Smooth muscle cell (in vitro differentiated cells): Measurements from ENCODE around the gene CYP26A1. TPM values are rescaled to one million over a fixed set of nuclear protein-coding genes. Genes with fewer than 3 reads are reported as not detected.
A peak's percentile ranks its signal among the peaks of the same experiment; 100 is the strongest.

ENCODE experiments used
- DNase-seq: peaks from one replicate; lab custom pipeline; 2025; ENCODE audit not compliant: unreplicated experiment; lab: John Stamatoyannopoulos, UW
- H2AFZ ChIP-seq: fragments of 200-600 bp; sonication (generic); 2 replicates; pipeline ENCODE4 v1.6.0; 2016; ENCODE audit warnings: antibody characterized with exemption, low read depth, mild to moderate bottlenecking
- H3F3A ChIP-seq: fragments of 200-600 bp; sonication (generic); 2 replicates; pipeline ENCODE4 v1.6.0; 2017; ENCODE audit warnings: antibody characterized with exemption, low read depth
- H3K27ac ChIP-seq: fragments of 200-600 bp; sonication (generic); 2 replicates; pipeline ENCODE4 v1.5.1; 2016; ENCODE audit warnings: low read depth, mild to moderate bottlenecking
- H3K27me3 ChIP-seq: fragments of 200-600 bp; sonication (generic); 2 replicates; pipeline ENCODE4 v1.6.1; 2016; ENCODE audit warnings: low read depth, mild to moderate bottlenecking
- H3K36me3 ChIP-seq: fragments of 200-600 bp; sonication (generic); 2 replicates; pipeline ENCODE4 v1.5.1; 2016; ENCODE audit warnings: low read depth
- H3K4me1 ChIP-seq: fragments of 200-600 bp; sonication (generic); 2 replicates; pipeline ENCODE4 v1.5.1; 2016; ENCODE audit warnings: low read depth
- H3K4me2 ChIP-seq: fragments of 200-600 bp; sonication (generic); 2 replicates; pipeline ENCODE4 v1.6.0; 2016; ENCODE audit warnings: mild to moderate bottlenecking
- H3K4me3 ChIP-seq: fragments of 200-600 bp; sonication (generic); 2 replicates; pipeline ENCODE4 v1.5.1; 2016; ENCODE audit warnings: mild to moderate bottlenecking
- H3K79me2 ChIP-seq: fragments of 200-600 bp; sonication (generic); 2 replicates; pipeline ENCODE4 v1.6.0; 2016; ENCODE audit warnings: low read depth, mild to moderate bottlenecking
- H3K9ac ChIP-seq: fragments of 200-600 bp; sonication (generic); 2 replicates; pipeline ENCODE4 v1.6.0; 2016; ENCODE audit warnings: low read depth
- H3K9me3 ChIP-seq: fragments of 200-600 bp; sonication (generic); replicated peaks from 2 replicates; pipeline ENCODE4 v1.5.1; 2016; ENCODE audit warnings: low read depth
- H4K20me1 ChIP-seq: fragments of 200-600 bp; sonication (generic); 2 replicates; pipeline ENCODE4 v1.6.0; 2016; ENCODE audit warnings: low read depth
- CTCF ChIP-seq: fragments of 200-600 bp; sonication (generic); IDR thresholded peaks from 2 replicates; pipeline ENCODE4 v1.5.1; 2017; ENCODE audit warnings: borderline replicate concordance, mild to moderate bottlenecking, antibody characterized with exemption; ENCODE audit not compliant: insufficient read depth, poor library complexity, severe bottlenecking
- WGBS: methylation state at CpG from one replicate; pipeline ENCODE4 v1.1.7; 2016; ENCODE audit warnings: low lambda C conversion rate; 5-methylcytosine and 5-hydroxymethylcytosine counted together
- polyA plus RNA-seq: library from polyadenylated mRNA; unstranded; fragments of >200 nt; fragmentation: Nextera tagmentation; extraction: Ambion mirVana; gene quantifications from 2 replicates; pipeline ENCODE4 v1.2.1, GENCODE V29; 2016
- total RNA-seq: library from RNA; depleted of rRNA; stranded (reverse); fragments of >200 nt; gene quantifications from 2 replicates; pipeline ENCODE4 v1.2.3, GENCODE V29; 2014

Gene CYP26A1
- total and polyA plus RNA-seq, 2 experiments from 2014 or later = 0.14 TPM; not detected in 1

DNA sequence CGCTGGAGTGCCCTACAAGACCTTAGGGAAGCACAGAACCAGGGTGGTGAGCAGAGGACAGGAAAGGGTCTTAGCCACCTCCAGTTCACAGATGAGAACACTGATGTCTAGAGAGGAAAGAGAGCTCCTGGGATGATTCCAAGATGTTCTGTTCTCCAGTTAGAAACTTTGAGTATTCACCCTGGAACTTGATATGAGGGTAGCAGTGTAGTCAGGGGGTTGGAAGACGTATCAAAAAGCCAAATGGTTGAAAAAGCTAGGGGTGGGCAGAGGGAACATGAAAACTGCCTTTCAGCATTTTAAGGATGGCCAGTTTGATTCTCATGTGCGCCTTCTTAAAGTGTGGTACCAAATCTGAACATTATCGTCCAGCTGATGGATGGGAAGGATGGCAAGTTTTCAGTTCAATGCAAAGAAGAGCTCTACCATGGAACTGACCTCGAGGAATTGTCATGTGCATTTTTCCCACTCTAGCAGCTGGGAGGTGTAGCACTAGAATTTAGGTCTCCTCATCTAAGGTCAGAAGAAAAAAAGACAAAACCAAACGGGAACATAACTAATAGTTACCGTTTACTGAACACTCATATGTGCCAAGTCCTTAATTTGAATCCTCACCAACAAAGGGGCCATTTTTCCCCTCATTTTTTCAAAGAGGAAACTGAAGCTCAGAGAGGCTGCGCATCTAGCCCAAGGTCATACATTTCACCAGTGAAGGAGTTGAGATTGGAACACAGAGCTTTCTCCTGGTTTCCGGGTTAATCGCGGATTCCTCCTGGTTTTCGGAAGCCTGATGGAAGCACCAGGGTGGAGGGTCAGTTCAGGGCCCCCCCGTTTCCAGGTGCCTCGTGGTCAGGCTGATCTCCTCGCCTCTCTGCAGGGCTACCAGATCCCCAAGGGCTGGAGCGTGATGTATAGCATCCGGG lies 6.0 kb upstream of the CYP26A1 start:
- H3K4me1 ChIP-seq = peaks cover 11% of the 10 kb centered on the region
- no peak for TF ChIP-seq CTCF
- H3K36me3 ChIP-seq = no peaks in the 10 kb centered on the region
- no peak overlapping the region for H3K4me3 ChIP-seq
- peak overlapping the region; percentile 48 for H3K4me2 ChIP-seq
- H3K9ac ChIP-seq = no peak overlapping the region
- H3F3A ChIP-seq = no peaks in the 10 kb centered on the region
- no peak overlapping the region for H3K27ac ChIP-seq
- H2AFZ ChIP-seq = no peak overlapping the region
- no peaks in the 10 kb centered on the region for H4K20me1 ChIP-seq
- peaks cover 100% of the 10 kb centered on the region for H3K27me3 ChIP-seq
- no peaks in the 10 kb centered on the region for H3K79me2 ChIP-seq
- no peak for DNase-seq
- 30% methylated on average over 17 of the region's 17 CpGs for WGBS
- no peaks in the 10 kb centered on the region for H3K9me3 ChIP-seq

DNA sequence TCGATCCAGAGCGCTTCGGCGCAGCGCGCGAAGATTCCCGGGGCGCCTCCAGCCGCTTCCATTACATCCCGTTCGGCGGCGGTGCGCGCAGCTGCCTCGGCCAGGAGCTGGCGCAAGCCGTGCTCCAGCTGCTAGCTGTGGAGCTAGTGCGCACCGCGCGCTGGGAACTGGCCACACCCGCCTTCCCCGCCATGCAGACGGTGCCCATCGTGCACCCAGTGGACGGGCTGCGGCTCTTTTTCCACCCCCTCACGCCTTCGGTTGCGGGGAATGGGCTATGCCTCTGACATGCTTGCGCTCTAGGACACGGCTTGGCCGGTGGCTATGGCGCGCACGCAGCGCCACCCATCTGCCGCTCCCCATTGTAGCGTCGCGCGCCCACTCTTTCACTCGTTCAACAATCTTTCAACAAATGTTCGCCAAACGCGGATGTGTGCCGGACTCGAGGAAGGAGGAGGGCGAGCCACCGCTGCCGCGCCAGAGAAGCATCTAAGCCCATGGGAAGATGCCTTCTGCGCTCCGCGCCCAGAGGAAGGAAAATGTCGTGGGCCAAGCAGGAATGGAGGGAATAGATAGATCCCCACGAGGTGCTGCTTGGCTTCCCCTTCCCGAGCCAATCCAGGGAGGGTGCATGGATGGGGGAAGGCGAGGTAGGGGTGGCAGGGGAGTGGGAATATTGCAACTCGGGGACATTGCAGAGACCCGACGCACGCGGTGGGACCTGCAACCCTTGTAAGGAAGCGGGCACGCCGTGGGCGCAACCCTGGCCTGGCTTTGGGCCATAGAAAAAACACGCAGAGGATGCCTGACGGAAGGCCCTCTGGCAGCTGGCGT lies 5.1 kb upstream of the CYP26A1 start:
- 10% methylated on average over 71 of the region's 73 CpGs for WGBS
- Histone ChIP-seq H4K20me1 (no peaks in the 10 kb centered on the region), H3K4me1 (peaks cover 21% of the 10 kb centered on the region), H3K36me3 (no peaks in the 10 kb centered on the region), H3K9me3 (no peaks in the 10 kb centered on the region), H3F3A (no peaks in the 10 kb centered on the region), H3K9ac (no peak overlapping the region), H3K27ac (no peak overlapping the region), H3K79me2 (no peaks in the 10 kb centered on the region), H3K27me3 (peaks cover 100% of the 10 kb centered on the region), H3K4me3 (no peak overlapping the region), H2AFZ (no peak overlapping the region), H3K4me2 (peak overlapping the region; percentile 48)
- no peak for DNase-seq
- no peak for TF ChIP-seq CTCF

DNA sequence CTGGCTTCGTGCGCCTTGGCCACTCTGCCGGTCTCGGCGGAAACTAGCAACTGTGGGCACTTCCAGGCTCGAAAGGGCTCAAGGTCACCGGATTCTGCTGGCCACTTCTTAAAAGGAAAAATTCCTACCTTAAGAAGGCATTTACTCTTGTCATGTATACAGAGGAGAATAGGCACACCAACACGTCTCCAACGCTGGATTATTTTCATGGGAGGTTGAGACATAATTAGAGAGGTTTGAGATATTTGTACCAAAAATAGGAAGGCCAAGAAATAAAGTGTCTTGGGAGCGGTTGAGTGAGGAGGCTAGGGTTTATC lies 4.5 kb upstream of the CYP26A1 start:
- 43% methylated on average over 10 of the region's 10 CpGs for WGBS

More for the DNA sequence above, 4.5 kb upstream of the CYP26A1 start:
- Histone ChIP-seq H3K4me3 (no peak overlapping the region), H3K4me2 (no peak overlapping the region), H3F3A (no peaks in the 10 kb centered on the region), H4K20me1 (no peaks in the 10 kb centered on the region), H3K4me1 (peaks cover 24% of the 10 kb centered on the region), H3K36me3 (no peaks in the 10 kb centered on the region), H3K9me3 (no peaks in the 10 kb centered on the region), H3K27me3 (peaks cover 100% of the 10 kb centered on the region), H2AFZ (no peak overlapping the region), H3K79me2 (no peaks in the 10 kb centered on the region), H3K9ac (no peak overlapping the region), H3K27ac (no peak overlapping the region)
- no peak for TF ChIP-seq CTCF
- no peak for DNase-seq
